ENCODE data around the gene MON1A. TPM values are rescaled to one million over a fixed set of nuclear protein-coding genes. Genes with fewer than 3 reads are reported as not detected.

MON1A gene
- total RNA-seq, 2 experiments from 2014 or later = 0.85 to 1.3 TPM

DNA sequence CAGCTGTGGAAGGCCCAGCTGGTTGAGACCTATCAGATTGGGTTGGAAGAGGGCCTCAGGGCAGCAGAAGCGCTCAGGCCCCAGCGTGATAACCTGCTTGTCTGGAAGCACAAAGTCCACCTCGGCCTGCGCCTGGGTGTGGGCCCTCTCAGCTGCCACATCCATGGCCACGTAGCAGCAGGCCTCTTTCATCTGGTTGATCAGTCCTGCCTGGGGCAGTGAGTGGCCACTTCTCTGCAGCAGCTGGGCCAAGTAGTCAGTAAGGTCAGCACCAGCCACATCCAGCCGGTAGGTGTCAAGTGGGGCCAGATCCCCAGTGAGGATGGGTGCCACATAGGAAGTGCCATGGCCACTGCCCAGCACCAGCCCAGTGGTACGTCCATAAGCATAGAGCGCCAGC lies 56.0 kb downstream of the MON1A start:
- Mint-ChIP-seq H3K36me3 (ENCODE audit: low read depth) (no peaks in the 10 kb centered on the region), H3K4me1 (ENCODE audit: low read depth) (no peaks in the 10 kb centered on the region), H3K4me3 (no peak overlapping the region), H3K9me3 (no peaks in the 10 kb centered on the region), H3K27me3 (peaks cover 17% of the 10 kb centered on the region), H3K27ac (no peak overlapping the region)
- Histone ChIP-seq H3K36me3 (ENCODE audit: insufficient read depth, low read length) (no peaks in the 10 kb centered on the region), H3K9me3 (ENCODE audit: control insufficient read depth in 1 of 2, insufficient read depth in 1 of 2, low read length in 2 of 2) (peaks cover 0 to 6% of the 10 kb centered on the region in 2 experiments), H3K4me1 (ENCODE audit: insufficient read depth, low read length) (peaks cover 25% of the 10 kb centered on the region), H3K4me3 (ENCODE audit: low read length) (no peak overlapping the region), H3K27ac (ENCODE audit: low read depth in 1 of 2, low read length in 2 of 2) (no peak overlapping the region), H3K27me3 (ENCODE audit: control insufficient read depth in 1 of 2, insufficient read depth in 2 of 2, low read length in 2 of 2) (peaks cover 12 to 20% of the 10 kb centered on the region in 2 experiments)
- intact Hi-C loops (cut with DNase I, micrococcal nuclease) = loop anchor here in 1 of 2 experiments (5.0 kb wide), 1 partner anchor 39 kb away; no protein-coding TSS in a partner anchor
- TF ChIP-seq, protein P1, sequence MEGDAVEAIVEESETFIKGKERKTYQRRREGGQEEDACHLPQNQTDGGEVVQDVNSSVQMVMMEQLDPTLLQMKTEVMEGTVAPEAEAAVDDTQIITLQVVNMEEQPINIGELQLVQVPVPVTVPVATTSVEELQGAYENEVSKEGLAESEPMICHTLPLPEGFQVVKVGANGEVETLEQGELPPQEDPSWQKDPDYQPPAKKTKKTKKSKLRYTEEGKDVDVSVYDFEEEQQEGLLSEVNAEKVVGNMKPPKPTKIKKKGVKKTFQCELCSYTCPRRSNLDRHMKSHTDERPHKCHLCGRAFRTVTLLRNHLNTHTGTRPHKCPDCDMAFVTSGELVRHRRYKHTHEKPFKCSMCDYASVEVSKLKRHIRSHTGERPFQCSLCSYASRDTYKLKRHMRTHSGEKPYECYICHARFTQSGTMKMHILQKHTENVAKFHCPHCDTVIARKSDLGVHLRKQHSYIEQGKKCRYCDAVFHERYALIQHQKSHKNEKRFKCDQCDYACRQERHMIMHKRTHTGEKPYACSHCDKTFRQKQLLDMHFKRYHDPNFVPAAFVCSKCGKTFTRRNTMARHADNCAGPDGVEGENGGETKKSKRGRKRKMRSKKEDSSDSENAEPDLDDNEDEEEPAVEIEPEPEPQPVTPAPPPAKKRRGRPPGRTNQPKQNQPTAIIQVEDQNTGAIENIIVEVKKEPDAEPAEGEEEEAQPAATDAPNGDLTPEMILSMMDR (IDR thresholded peaks at IDR 0.05) = no peak
- ChIA-PET POLR2A (no interaction called here), CTCF (no interaction called here)
- no peak for DNase-seq
- ATAC-seq (ENCODE audit: poor library complexity) = no peak

DNA sequence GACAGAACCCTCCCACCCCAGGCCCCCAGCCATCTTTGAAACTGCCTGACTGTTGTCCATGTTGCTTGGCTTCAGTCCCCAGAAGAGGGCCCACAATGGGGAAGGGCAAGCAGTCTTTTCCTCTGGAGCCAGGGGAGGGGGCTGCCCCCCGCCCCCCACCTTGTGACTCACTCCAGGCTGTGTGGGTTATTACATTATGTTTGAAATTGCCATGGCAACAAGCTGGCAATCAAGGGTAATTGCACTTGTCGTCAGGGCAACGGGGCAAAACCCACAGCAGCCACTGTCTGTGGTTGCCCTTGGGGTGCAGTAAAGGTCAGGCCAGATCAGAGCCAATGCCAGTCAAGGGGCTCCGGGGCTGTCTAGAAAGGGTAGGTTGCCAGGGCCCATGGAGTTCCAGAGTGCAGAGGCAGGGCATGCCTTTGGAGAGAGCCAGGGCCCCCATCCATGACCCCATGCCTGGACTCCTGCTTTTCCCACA lies 56.8 kb downstream of the MON1A start:
- POLR2A ChIA-PET = no interaction called here

DNA sequence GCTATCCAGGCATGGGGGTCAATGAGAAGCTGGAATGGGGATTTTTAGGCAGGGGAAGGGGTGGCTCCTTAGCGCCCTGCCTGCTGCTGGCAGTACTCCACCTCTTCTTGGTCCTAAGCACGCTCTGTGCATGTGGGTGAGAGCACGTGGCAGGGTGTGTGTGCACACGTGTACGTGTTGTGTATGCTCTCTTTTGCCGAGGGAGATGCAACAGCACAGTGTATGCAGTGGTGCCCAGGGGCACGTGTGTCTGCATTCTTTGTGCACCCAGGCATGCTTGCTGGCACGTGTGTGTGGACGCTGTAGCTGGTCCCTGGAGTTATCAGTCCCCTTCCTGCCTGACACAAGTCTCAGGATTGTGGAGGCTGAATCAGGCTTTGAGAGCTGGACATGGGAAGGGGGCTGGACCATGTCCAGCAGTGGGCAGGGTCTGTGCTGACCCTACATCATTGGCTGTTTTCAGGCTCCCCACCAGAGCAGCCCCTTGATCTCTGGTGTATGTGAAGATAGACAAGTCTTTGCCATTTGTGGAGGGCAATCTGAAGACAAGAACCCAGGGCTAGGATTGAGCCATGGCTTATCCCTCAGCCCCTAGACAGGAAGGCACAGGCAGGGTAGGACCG lies 58.0 kb downstream of the MON1A start:
- no peaks in the 10 kb centered on the region for H3K4me1 Mint-ChIP-seq (ENCODE audit: low read depth)
- no peaks in the 10 kb centered on the region for H3K36me3 ChIP-seq (ENCODE audit: insufficient read depth, low read length)
- peaks cover 27 to 32% of the 10 kb centered on the region in 2 experiments for H3K27me3 ChIP-seq (ENCODE audit: control insufficient read depth in 1 of 2, insufficient read depth in 2 of 2, low read length in 2 of 2)
- POLR2A ChIA-PET = no interaction called here
- TF ChIP-seq, protein P1 (IDR thresholded peaks at IDR 0.05) = no peak
- no peak overlapping the region for H3K4me3 Mint-ChIP-seq
- no peak overlapping the region for H3K27ac Mint-ChIP-seq
- ATAC-seq (ENCODE audit: poor library complexity) (no peak), DNase-seq (no peak)
- H3K4me3 ChIP-seq (ENCODE audit: low read length) = no peak overlapping the region
- no peaks in the 10 kb centered on the region for H3K36me3 Mint-ChIP-seq (ENCODE audit: low read depth)
- no peaks in the 10 kb centered on the region for H3K9me3 Mint-ChIP-seq
- H3K27me3 Mint-ChIP-seq = peaks cover 37% of the 10 kb centered on the region
- intact Hi-C loops (cut with DNase I, micrococcal nuclease) = loop anchor here in 1 of 2 experiments (5.0 kb wide), 1 partner anchor 41 kb away; no protein-coding TSS in a partner anchor
- CTCF ChIA-PET = interaction anchor here (1.8 kb wide), 1 partner anchor 33 kb away, joined by 5 read pairs; no protein-coding TSS in a partner anchor
- H3K4me1 ChIP-seq (ENCODE audit: insufficient read depth, low read length) = peaks cover 25% of the 10 kb centered on the region
- H3K9me3 ChIP-seq (ENCODE audit: control insufficient read depth in 1 of 2, insufficient read depth in 1 of 2, low read length in 2 of 2) = peaks cover 0 to 15% of the 10 kb centered on the region in 2 experiments
- no peak overlapping the region for H3K27ac ChIP-seq (ENCODE audit: low read depth in 1 of 2, low read length in 2 of 2)

More for the DNA sequence above, 56.8 kb downstream of the MON1A start:
- H3K4me3 ChIP-seq (ENCODE audit: low read length) = no peak overlapping the region
- ATAC-seq (ENCODE audit: poor library complexity) (peak; percentile 50), DNase-seq (peak in 8 of 14 experiments; percentile 4 to 64 (median 29))
- Mint-ChIP-seq H3K4me3 (no peak overlapping the region), H3K9me3 (no peaks in the 10 kb centered on the region), H3K4me1 (ENCODE audit: low read depth) (no peaks in the 10 kb centered on the region), H3K27ac (no peak overlapping the region), H3K36me3 (ENCODE audit: low read depth) (no peaks in the 10 kb centered on the region), H3K27me3 (peaks cover 25% of the 10 kb centered on the region)
- CTCF ChIA-PET = interaction anchor here (1.8 kb wide), 1 partner anchor 34 kb away, joined by 5 read pairs; no protein-coding TSS in a partner anchor
- no peaks in the 10 kb centered on the region for H3K36me3 ChIP-seq (ENCODE audit: insufficient read depth, low read length)
- H3K27ac ChIP-seq (ENCODE audit: low read depth in 1 of 2, low read length in 2 of 2) = no peak overlapping the region
- TF ChIP-seq, protein P1 (IDR thresholded peaks at IDR 0.05) = no peak
- peaks cover 25% of the 10 kb centered on the region for H3K4me1 ChIP-seq (ENCODE audit: insufficient read depth, low read length)
- peaks cover 20 to 28% of the 10 kb centered on the region in 2 experiments for H3K27me3 ChIP-seq (ENCODE audit: control insufficient read depth in 1 of 2, insufficient read depth in 2 of 2, low read length in 2 of 2)
- peaks cover 0 to 13% of the 10 kb centered on the region in 2 experiments for H3K9me3 ChIP-seq (ENCODE audit: control insufficient read depth in 1 of 2, insufficient read depth in 1 of 2, low read length in 2 of 2)
- intact Hi-C loops (cut with DNase I, micrococcal nuclease) = loop anchor here in 1 of 2 experiments (5.0 kb wide), 1 partner anchor 39 kb away; no protein-coding TSS in a partner anchor

Data from CD4-positive, alpha-beta T cell (primary cell).